Body of pancreas (tissue), 4 donors: ENCODE data around the gene ZNF175.

Source experiments
- CTCF ChIP-seq, 7 experiments: fragments of 450-650 bp in 4 of 7; fragments of 200-600 bp in 3 of 7; sonication (generic) in 3 of 7; IDR thresholded peaks; one replicate each; pipeline ENCODE4 v1.5.1; 2016 to 2019; ENCODE audit warnings: antibody characterized with exemption in 7 of 7
- POLR2A ChIP-seq, 3 donors: fragments of 450-650 bp; IDR thresholded peaks; one replicate each; pipeline ENCODE4 v1.6.1; 2016; ENCODE audit warnings: antibody characterized with exemption in 3 of 3, mild to moderate bottlenecking in 2 of 3

- TF ChIP-seq CTCF (IDR thresholded peaks at IDR 0.05): no peak
- TF ChIP-seq POLR2A (IDR thresholded peaks at IDR 0.05): no peak
Measured at GRCh38 chr19:51541458-51542357, 29.4 kb upstream of the ZNF175 start.
